Activated CD8-positive, alpha-beta T cell treated with anti-CD3 and anti-CD28 coated beads for 36 hours (primary cell): ENCODE data around the gene SLC6A19. TPM values are rescaled to one million over a fixed set of nuclear protein-coding genes. Genes with fewer than 3 reads are reported as not detected.

Source experiments
- ATAC-seq: fragments of 200-7000 bp; cut with Tn5 transposase; one replicate; pipeline ENCODE4 v1.10.0; 2021; ENCODE audit warnings: mild to moderate bottlenecking, moderate library complexity
- CTCF ChIA-PET: fragments of 350-600 bp; sonication (Branson Sonifier 250); formaldehyde crosslinking; loops from one replicate; lab custom pipeline; 2021; ENCODE audit warnings: antibody characterized with exemption; lab: Charles Lee
- POLR2A ChIA-PET: fragments of 350-600 bp; sonication (Branson Sonifier 250); formaldehyde crosslinking; loops from one replicate; lab custom pipeline; 2021; ENCODE audit warnings: antibody characterized with exemption; lab: Charles Lee
- DNase-seq: peaks from one replicate; pipeline ENCODE4 v3.0.0-alpha.2; 2020
- H3K27ac Mint-ChIP-seq: one replicate; pipeline ENCODE4 v1.8.0; 2021; ENCODE audit warnings: mild to moderate bottlenecking, mixed read lengths
- H3K27me3 Mint-ChIP-seq: one replicate; pipeline ENCODE4 v1.8.0; 2021; ENCODE audit warnings: mixed read lengths
- H3K36me3 Mint-ChIP-seq: one replicate; pipeline ENCODE4 v1.8.0; 2021; ENCODE audit warnings: low read depth, mixed read lengths
- H3K4me1 Mint-ChIP-seq: one replicate; pipeline ENCODE4 v1.8.0; 2021; ENCODE audit warnings: low read depth, mixed read lengths
- H3K4me3 Mint-ChIP-seq: one replicate; pipeline ENCODE4 v1.8.0; 2021; ENCODE audit warnings: mild to moderate bottlenecking, moderate library complexity, mixed read lengths
- H3K9me3 Mint-ChIP-seq: one replicate; pipeline ENCODE4 v1.8.0; 2021; ENCODE audit warnings: mixed read lengths
- CTCF ChIP-seq: fragments of 200-600 bp; IDR thresholded peaks from one replicate; pipeline ENCODE4 v1.8.0; 2022; ENCODE audit warnings: antibody characterized with exemption, mild to moderate bottlenecking
- intact Hi-C: fragments of 100-400 bp; cut with micrococcal nuclease; formaldehyde crosslinking; loops from one replicate; pipeline ENCODE4 v1.10.0; 2022
- total RNA-seq, 2 experiments: library from RNA; stranded (reverse); gene quantifications; one replicate each; pipeline ENCODE4 v1.2.3, GENCODE V29; 2021

The SLC6A19 gene
- total RNA-seq, 2 experiments from 2014 or later, result not detected

GRCh38 chr5:1179383-1179715 lies 22.0 kb upstream of the SLC6A19 start:
- ChIA-PET POLR2A (no interaction called here), CTCF (no interaction called here)
- Mint-ChIP-seq H3K27me3 (no peaks in the 10 kb centered on the region), H3K4me3 (no peak overlapping the region), H3K9me3 (no peaks in the 10 kb centered on the region), H3K4me1 (no peaks in the 10 kb centered on the region), H3K27ac (no peak overlapping the region), H3K36me3 (no peaks in the 10 kb centered on the region)
- DNase-seq (no peak), ATAC-seq (no peak)
- intact Hi-C loops, result no loop called here
- no peak for TF ChIP-seq CTCF

DNA sequence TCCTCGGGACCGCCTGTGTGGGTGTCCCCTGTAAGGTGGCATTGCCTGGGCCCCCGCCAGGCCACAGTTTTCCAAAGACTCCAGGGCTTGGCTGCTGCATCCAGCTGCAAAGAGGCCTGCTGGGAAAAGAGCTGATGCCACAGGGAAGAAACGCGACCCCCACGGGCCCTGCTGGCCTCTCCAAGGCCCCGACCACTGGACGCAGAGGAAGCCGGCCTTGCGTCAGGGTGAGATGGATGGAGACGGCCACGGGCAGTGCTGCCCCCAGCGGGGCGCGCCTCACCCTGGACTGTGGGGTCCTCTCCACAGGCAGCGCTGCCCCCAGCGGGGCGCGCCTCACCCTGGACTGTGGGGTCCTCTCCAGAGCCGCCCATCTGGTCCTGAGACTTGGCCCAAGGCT lies 21.3 kb upstream of the SLC6A19 start:
- DNase-seq, result no peak
- H3K27me3 Mint-ChIP-seq, result no peaks in the 10 kb centered on the region
- no peaks in the 10 kb centered on the region for H3K9me3 Mint-ChIP-seq
- ATAC-seq, result no peak
- ChIA-PET POLR2A (no interaction called here), CTCF (no interaction called here)
- no peak overlapping the region for H3K27ac Mint-ChIP-seq
- H3K36me3 Mint-ChIP-seq, result no peaks in the 10 kb centered on the region
- intact Hi-C loops, result no loop called here
- no peak overlapping the region for H3K4me3 Mint-ChIP-seq
- no peak for TF ChIP-seq CTCF
- H3K4me1 Mint-ChIP-seq, result no peaks in the 10 kb centered on the region

DNA sequence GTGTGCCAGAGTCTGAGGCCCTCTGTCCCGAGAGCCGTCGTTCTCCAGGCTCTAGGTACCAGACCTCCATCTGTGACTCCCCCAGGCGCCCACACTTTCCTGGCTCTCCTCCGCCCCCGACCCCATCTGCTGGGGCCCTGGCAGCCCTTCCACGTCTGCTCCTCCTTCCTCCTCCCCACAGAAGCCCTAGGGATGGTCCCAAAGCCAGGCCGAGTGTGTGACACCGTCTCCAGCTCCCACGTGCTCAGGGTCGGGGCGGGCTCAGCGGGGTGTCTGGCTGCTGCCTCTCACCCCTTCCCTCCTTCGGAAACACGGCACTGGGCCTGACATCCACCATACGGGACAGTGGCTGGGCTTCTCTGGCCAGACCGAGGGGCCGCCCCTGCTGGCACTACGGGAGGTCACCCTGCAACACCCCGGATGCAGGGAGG lies 20.5 kb upstream of the SLC6A19 start:
- no peaks in the 10 kb centered on the region for H3K36me3 Mint-ChIP-seq
- POLR2A ChIA-PET, result no interaction called here
- ATAC-seq (no peak), DNase-seq (no peak)
- no peaks in the 10 kb centered on the region for H3K27me3 Mint-ChIP-seq
- no peak for TF ChIP-seq CTCF
- no peaks in the 10 kb centered on the region for H3K4me1 Mint-ChIP-seq
- intact Hi-C loops, result no loop called here
- H3K27ac Mint-ChIP-seq, result no peak overlapping the region
- no peak overlapping the region for H3K4me3 Mint-ChIP-seq
- CTCF ChIA-PET, result no interaction called here
- H3K9me3 Mint-ChIP-seq, result no peaks in the 10 kb centered on the region

GRCh38 chr5:1181451-1182359 lies 19.7 kb upstream of the SLC6A19 start:
- Mint-ChIP-seq H3K36me3 (no peaks in the 10 kb centered on the region), H3K27me3 (no peaks in the 10 kb centered on the region), H3K4me1 (no peaks in the 10 kb centered on the region), H3K4me3 (no peak overlapping the region), H3K27ac (no peak overlapping the region), H3K9me3 (no peaks in the 10 kb centered on the region)
- TF ChIP-seq CTCF, result no peak
- DNase-seq (no peak), ATAC-seq (no peak)
- intact Hi-C loops, result no loop called here
- POLR2A ChIA-PET, result no interaction called here
- CTCF ChIA-PET, result interaction anchor here (1.7 kb wide), 1 partner anchor 7 kb away, joined by 8 read pairs; no protein-coding TSS in a partner anchor

DNA sequence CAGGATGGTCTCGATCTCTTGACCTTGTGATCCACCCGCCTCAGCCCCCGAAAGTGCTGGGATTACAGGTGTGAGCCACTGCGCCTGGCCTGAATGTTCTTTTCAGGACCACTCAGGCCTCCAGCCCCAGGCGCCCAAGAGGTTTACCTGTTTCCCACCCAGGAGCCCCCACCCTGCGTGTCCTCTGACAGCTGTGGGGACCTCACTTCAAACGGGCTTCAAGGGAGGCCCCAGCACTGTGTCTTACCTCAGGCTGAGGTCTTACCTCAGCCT lies 19.1 kb upstream of the SLC6A19 start:
- Mint-ChIP-seq H3K4me3 (no peak overlapping the region), H3K27me3 (no peaks in the 10 kb centered on the region), H3K4me1 (no peaks in the 10 kb centered on the region), H3K27ac (no peak overlapping the region), H3K36me3 (no peaks in the 10 kb centered on the region), H3K9me3 (no peaks in the 10 kb centered on the region)
- DNase-seq, result no peak
- no peak for TF ChIP-seq CTCF
- ChIA-PET CTCF (interaction anchor here (1.7 kb wide), 1 partner anchor 8 kb away, joined by 8 read pairs; no protein-coding TSS in a partner anchor), POLR2A (no interaction called here)
- intact Hi-C loops, result no loop called here
- no peak for ATAC-seq
